Tibial nerve (tissue), 4 donors: ENCODE measurements around the gene CHRNE.

Experiments used
- EP300 ChIP-seq, 2 donors: sonication (generic); formaldehyde crosslinking; IDR thresholded peaks; one replicate each; pipeline ENCODE4 v1.6.1; 2017; ENCODE audit warnings: antibody characterized with exemption in 2 of 2, mild to moderate bottlenecking in 1 of 2
- POLR2A ChIP-seq, 2 donors: fragments of 450-650 bp; IDR thresholded peaks; one replicate each; pipeline ENCODE4 v1.6.1; 2017; ENCODE audit warnings: antibody characterized with exemption in 2 of 2, mild to moderate bottlenecking in 2 of 2, moderate library complexity in 2 of 2
- TF ChIP-seq, protein P1 (sequence below), 5 experiments: fragments of 200-600 bp in 3 of 5; fragments of 450-650 bp in 2 of 5; sonication (generic) in 3 of 5; IDR thresholded peaks; one replicate each; pipeline ENCODE4 v1.5.1; 2016 to 2019; ENCODE audit warnings: antibody characterized with exemption in 5 of 5, mild to moderate bottlenecking in 3 of 5, moderate library complexity in 2 of 5

DNA sequence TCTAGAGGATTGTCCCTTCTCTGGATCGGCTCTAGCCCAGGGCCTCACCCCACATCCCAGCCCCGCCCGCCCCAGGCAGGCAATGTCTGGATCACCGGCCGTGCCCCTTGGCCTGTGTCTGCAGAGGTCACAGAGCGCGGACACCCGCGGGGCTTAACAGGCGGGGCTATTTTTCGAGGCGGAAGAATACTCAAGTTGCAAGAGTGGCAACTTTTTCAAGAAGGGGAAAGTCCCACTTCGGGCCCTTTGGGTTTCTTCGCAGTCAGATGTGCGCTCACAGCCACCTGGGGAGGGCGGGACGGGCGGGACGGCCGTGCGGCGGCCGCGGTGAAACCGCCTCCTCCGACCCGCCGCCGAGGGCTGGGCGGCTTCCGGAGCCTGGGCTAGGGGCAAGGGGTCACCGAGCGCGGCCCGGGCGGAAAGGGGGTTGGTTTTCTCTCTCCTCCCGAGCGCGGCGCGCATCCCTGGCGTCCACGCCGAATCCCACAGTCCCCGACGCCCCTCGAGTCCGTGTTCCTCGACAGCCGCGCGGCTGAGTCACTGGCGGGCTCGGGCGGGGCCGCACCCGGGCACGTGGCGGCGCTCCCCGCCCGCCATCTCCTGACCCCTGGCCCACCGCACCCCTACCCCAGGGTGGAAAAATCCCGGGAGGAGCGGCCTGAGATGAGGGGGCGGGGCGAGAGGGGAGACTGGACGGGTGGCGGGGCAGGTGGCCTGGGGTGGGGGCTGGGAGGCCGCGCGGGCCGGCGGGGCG, 46.6 kb upstream of the CHRNE start:
- TF ChIP-seq POLR2A (IDR thresholded peaks at IDR 0.05) (peak in 1 of 2 donors; percentile 32), EP300 (IDR thresholded peaks at IDR 0.05) (peak in 1 of 2 donors; percentile 10)
- TF ChIP-seq, protein P1, sequence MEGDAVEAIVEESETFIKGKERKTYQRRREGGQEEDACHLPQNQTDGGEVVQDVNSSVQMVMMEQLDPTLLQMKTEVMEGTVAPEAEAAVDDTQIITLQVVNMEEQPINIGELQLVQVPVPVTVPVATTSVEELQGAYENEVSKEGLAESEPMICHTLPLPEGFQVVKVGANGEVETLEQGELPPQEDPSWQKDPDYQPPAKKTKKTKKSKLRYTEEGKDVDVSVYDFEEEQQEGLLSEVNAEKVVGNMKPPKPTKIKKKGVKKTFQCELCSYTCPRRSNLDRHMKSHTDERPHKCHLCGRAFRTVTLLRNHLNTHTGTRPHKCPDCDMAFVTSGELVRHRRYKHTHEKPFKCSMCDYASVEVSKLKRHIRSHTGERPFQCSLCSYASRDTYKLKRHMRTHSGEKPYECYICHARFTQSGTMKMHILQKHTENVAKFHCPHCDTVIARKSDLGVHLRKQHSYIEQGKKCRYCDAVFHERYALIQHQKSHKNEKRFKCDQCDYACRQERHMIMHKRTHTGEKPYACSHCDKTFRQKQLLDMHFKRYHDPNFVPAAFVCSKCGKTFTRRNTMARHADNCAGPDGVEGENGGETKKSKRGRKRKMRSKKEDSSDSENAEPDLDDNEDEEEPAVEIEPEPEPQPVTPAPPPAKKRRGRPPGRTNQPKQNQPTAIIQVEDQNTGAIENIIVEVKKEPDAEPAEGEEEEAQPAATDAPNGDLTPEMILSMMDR (IDR thresholded peaks at IDR 0.05), result peak in 1 of 5 experiments; percentile 16
